HG03354 (cell line): ENCODE measurements around the gene PSMD12.
"Not testable (repeated sequence)": the region's sequence is repeated elsewhere in the genome, so short reads cannot be mapped to it uniquely, and the experiment has no call there.

Source experiments
- ATAC-seq: cut with Tn5 transposase; IDR thresholded peaks from one replicate; pipeline ENCODE4 v1.9.1; 2021; ENCODE audit warnings: mild to moderate bottlenecking; ENCODE audit not compliant: unreplicated experiment, poor library complexity, severe bottlenecking

PSMD12 gene

GRCh38 chr17:67321486-67321885, 44.9 kb downstream of the PSMD12 start:
- ATAC-seq = not testable (repeated sequence)

- no peak for ATAC-seq
These were observed 49.6 kb downstream of the PSMD12 start for GRCh38 chr17:67316781-67317180.

- ATAC-seq = no peak
These were observed 50.5 kb downstream of the PSMD12 start for GRCh38 chr17:67315865-67316264.

- ATAC-seq = no peak
These were observed 54.1 kb downstream of the PSMD12 start for GRCh38 chr17:67312265-67312664.

- ATAC-seq = no peak
These were observed 54.8 kb downstream of the PSMD12 start for GRCh38 chr17:67311575-67311974.

- no peak for ATAC-seq
These were observed 56.0 kb downstream of the PSMD12 start for GRCh38 chr17:67310406-67310805.

GRCh38 chr17:67305446-67306235, 60.7 kb downstream of the PSMD12 start:
- ATAC-seq = not testable (repeated sequence)

- no peak for ATAC-seq
These were observed 68.9 kb downstream of the PSMD12 start for GRCh38 chr17:67297454-67297960.

GRCh38 chr17:67294451-67295199, 71.8 kb downstream of the PSMD12 start:
- ATAC-seq = no peak

GRCh38 chr17:67293251-67294203, 72.8 kb downstream of the PSMD12 start:
- peak; percentile 94 for ATAC-seq

GRCh38 chr17:67290711-67291291, 75.6 kb downstream of the PSMD12 start:
- ATAC-seq = no peak

- no peak for ATAC-seq
These were observed 76.1 kb downstream of the PSMD12 start for GRCh38 chr17:67290244-67290643.

- no peak for ATAC-seq
These were observed 77.0 kb downstream of the PSMD12 start for GRCh38 chr17:67289181-67289876.
